Measurements from ENCODE around the gene B4GALNT4. TPM values are rescaled to one million over a fixed set of nuclear protein-coding genes. Genes with fewer than 3 reads are reported as not detected.

Gene B4GALNT4
- total and polyA plus RNA-seq, 2 of the 8 experiments (the other 6 are each of a cell fraction or from before 2014, with no cell fraction given): 40.9 to 76.3 TPM

DNA sequence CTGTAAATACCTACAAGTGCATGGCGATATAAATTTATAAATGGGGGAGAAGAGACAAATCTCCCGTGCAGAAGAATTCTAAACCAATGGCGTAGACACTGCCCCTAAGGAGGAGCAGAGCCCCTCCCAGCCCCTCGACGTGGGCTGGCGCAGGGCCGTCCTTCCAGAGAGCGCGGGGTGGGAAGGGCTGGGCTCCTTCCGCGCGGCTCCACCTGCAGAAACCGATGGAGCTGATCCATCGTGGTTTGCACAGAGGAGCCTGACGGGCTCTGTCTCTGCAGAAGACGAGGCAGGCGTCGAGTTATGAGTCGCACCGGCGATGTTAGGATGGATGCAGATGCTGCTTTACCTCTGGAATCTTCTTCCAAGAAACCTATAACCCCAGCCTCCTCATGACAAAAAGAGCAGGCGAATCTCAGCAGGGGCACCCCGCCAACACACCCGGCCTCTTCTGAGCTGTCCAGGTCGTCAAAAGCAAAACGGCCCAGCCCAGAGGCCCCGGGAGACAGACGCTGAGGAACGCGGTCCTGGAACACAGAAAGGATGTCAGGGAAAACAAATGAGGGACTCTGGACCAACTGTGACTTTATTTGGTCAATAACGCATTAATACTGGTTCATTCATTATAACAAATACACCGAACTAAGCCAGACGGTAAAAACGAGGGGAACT is 11.0 kb upstream of the B4GALNT4 start:
- DNase-seq (ENCODE audit: low read depth in 1 of 2, low spot score in 2 of 2): no peak

More for the DNA sequence above, 11.0 kb upstream of the B4GALNT4 start:
- CTCF ChIA-PET (ENCODE audit: partially characterized antibody): interaction anchor here (0.9 to 13.4 kb wide), 5 partner anchors 41 to 107 kb away, joined by 3 to 212 read pairs (median 5); partner anchors contain the start of gene IFITM2
- H3K56ac ChIP-seq (replicated peaks; ENCODE audit: insufficient read length, low read depth, low read length): no peak overlapping the region
- H3K4me1 ChIP-seq (replicated peaks in 1 of 4; ENCODE audit: control insufficient read depth in 3 of 4, insufficient read depth in 4 of 4, low read length in 3 of 4): peaks cover 4 to 8% (median 6%) of the 10 kb centered on the region in 4 experiments
- peaks cover 0 to 16% of the 10 kb centered on the region in 2 experiments for H4K20me1 ChIP-seq (replicated peaks in 1 of 2; ENCODE audit: control insufficient read depth in 1 of 2, insufficient read depth in 2 of 2, low read length in 2 of 2)
- H2AK5ac ChIP-seq (ENCODE audit: low read depth, low read length): no peak overlapping the region
- no peak overlapping the region for H4K8ac ChIP-seq (ENCODE audit: extremely low read depth, insufficient read depth, low read length)
- TF ChIP-seq RNF2 (IDR thresholded peaks at IDR 0.05; ENCODE audit: borderline replicate concordance, low read depth, low read length, missing control alignments, poor library complexity, severe bottlenecking) (no peak), SIX5 (IDR thresholded peaks at IDR 0.05; ENCODE audit: low read depth, low read length) (no peak), TAF7 (optimal IDR thresholded peaks at IDR 0.05; ENCODE audit: borderline replicate concordance, low read depth, low read length) (no peak), CBX5 (IDR thresholded peaks at IDR 0.05; ENCODE audit: low read depth, low read length) (no peak)
- no peak overlapping the region for H3K4me3 ChIP-seq (ENCODE audit: extremely low read depth in 1 of 4, insufficient read depth in 2 of 4, low read depth in 3 of 4, low read length in 4 of 4)
- H2BK12ac ChIP-seq (ENCODE audit: low read depth, low read length): no peak overlapping the region
- peaks cover 0 to 6% of the 10 kb centered on the region in 2 experiments; a peak in 1 of 4 replicates for H3K79me2 ChIP-seq (ENCODE audit: control insufficient read depth in 1 of 2, insufficient read depth in 2 of 2, low read length in 2 of 2)
- H3K18ac ChIP-seq (ENCODE audit: extremely low read depth, low read length): no peak overlapping the region; the same call in 1 of the 2 replicates
- peaks cover 0 to 13% (median 0%) of the 10 kb centered on the region in 4 experiments; a peak in 1 of 8 replicates for H3K36me3 ChIP-seq (ENCODE audit: control insufficient read depth in 2 of 4, insufficient read depth in 4 of 4, low read length in 3 of 4)
- no peak overlapping the region for H2AFZ ChIP-seq (ENCODE audit: low read length)
- 91% methylated on average over 34 of the region's 34 CpGs; no CpG with 5 or more reads in 1 of the 2 experiments for WGBS, 2 experiments (ENCODE audit: extremely low coverage in 1 of 2, insufficient coverage in 1 of 2, insufficient read length in 1 of 2, insufficient replicate concordance in 2 of 2, low coverage in 1 of 2, low lambda C conversion rate in 2 of 2, missing lambda C conversion rate in 1 of 2)
- H2BK20ac ChIP-seq (ENCODE audit: low read length): no peak overlapping the region
- no peak overlapping the region for H3K27ac ChIP-seq (ENCODE audit: low read depth, low read length)
- FAIRE-seq: no peak
- H3K4me2 ChIP-seq (ENCODE audit: insufficient read depth in 1 of 2, low read depth in 2 of 2, low read length in 2 of 2): no peak overlapping the region; a peak in 1 of 4 replicates
- H2BK15ac ChIP-seq (ENCODE audit: low read length): no peak overlapping the region
- no peak overlapping the region for H3K4ac ChIP-seq (replicated peaks; ENCODE audit: insufficient read length, low read depth, low read length)
- H3K14ac ChIP-seq (ENCODE audit: insufficient read length): no peak overlapping the region
- no peaks in the 10 kb centered on the region for H3K27me3 ChIP-seq (replicated peaks in 1 of 4; ENCODE audit: control insufficient read depth in 3 of 4, extremely low read depth in 1 of 4, insufficient read depth in 3 of 4, low read length in 3 of 4)
- H4K5ac ChIP-seq (ENCODE audit: insufficient read length, low read depth, low read length): no peak overlapping the region
- H2BK5ac ChIP-seq (ENCODE audit: low read depth, low read length): no peak overlapping the region
- H2BK120ac ChIP-seq (replicated peaks; ENCODE audit: low read depth, low read length): no peak overlapping the region
- H3K9ac ChIP-seq (replicated peaks in 1 of 4; ENCODE audit: extremely low read depth in 1 of 4, low read depth in 3 of 4, low read length in 3 of 4): no peak overlapping the region
- H4K91ac ChIP-seq (replicated peaks; ENCODE audit: insufficient read length, low read length): no peak overlapping the region
- H3K9me3 ChIP-seq (ENCODE audit: insufficient read depth in 2 of 2, low read depth in 1 of 2, low read length in 1 of 2): peaks cover 18 to 31% of the 10 kb centered on the region in 2 experiments
- H3K79me1 ChIP-seq (ENCODE audit: low read depth, low read length): peaks cover 3% of the 10 kb centered on the region; the same call in 1 of the 2 replicates
- POLR2A ChIA-PET (ENCODE audit: partially characterized antibody): interaction anchor here (0.6 kb wide), 1 partner anchor 114 kb away, joined by 3 read pairs; no protein-coding TSS in a partner anchor
- H3K23me2 ChIP-seq (ENCODE audit: low read depth, low read length): peaks cover 20% of the 10 kb centered on the region
- H3K23ac ChIP-seq (ENCODE audit: insufficient read length): no peak overlapping the region

Measured in H1 (cell line).